Measurements from ENCODE around the gene OMP.

DNA sequence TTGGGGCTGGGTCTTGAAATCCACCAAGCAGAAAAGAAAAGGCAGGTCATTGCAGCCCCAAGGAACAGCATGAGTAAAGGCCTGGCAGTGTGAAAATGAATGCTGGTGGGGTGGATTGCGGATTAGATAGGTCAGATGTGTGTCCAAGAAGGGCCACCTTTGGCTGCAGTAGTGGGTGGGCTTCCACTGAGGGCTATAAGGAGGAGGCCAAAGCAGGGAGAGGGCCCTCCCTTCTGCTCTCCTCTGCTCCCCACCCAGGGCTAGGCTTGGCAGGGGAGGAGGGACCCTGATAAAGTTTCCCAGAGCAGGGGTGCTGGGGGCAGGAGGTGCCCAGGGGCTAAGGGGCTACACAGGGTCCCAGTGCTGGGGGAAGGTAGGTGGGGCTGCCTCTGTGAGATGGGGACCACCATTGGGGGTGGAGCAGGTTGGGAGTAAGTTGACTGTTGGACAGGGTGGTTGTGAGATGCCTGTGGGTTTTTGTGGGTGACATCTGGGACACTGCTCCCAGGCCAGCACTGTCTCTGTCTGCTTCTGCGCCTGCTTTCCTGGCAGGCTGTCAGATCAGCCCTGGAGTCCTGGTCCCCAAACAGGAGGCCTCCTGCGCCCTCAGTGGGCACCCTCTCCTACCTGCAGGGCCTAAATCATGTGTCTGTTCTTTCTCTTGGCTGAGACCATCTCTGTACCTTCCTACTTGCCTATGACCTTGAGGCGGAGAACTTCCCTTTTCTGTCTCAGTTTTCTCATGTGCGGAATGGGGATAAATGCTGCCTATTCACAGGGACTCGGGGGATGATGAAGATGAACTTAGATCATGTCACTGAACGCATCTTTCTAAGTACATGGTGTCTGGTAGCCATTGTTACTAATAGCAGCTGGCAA is 33.9 kb upstream of the OMP start:
- no peak for TF ChIP-seq GLIS2 (tag by site-specific recombination; IDR thresholded peaks at IDR 0.05)
- TF ChIP-seq ZNF561 (tag by site-specific recombination; IDR thresholded peaks at IDR 0.05; ENCODE audit: borderline replicate concordance) = no peak
- TF ChIP-seq, protein P1, sequence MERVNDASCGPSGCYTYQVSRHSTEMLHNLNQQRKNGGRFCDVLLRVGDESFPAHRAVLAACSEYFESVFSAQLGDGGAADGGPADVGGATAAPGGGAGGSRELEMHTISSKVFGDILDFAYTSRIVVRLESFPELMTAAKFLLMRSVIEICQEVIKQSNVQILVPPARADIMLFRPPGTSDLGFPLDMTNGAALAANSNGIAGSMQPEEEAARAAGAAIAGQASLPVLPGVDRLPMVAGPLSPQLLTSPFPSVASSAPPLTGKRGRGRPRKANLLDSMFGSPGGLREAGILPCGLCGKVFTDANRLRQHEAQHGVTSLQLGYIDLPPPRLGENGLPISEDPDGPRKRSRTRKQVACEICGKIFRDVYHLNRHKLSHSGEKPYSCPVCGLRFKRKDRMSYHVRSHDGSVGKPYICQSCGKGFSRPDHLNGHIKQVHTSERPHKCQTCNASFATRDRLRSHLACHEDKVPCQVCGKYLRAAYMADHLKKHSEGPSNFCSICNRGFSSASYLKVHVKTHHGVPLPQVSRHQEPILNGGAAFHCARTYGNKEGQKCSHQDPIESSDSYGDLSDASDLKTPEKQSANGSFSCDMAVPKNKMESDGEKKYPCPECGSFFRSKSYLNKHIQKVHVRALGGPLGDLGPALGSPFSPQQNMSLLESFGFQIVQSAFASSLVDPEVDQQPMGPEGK (tag by site-specific recombination; IDR thresholded peaks at IDR 0.05) = no peak
